H1 (cell line): Measurements from ENCODE around the gene C2orf76. TPM values are rescaled to one million over a fixed set of nuclear protein-coding genes. Genes with fewer than 3 reads are reported as not detected.
"Not testable (repeated sequence)": the region's sequence is repeated elsewhere in the genome, so short reads cannot be mapped to it uniquely, and the experiment has no call there.

Experiments used
- CTCF ChIA-PET: fragments of 300-600 bp; sonication (Branson Sonifier 250); formaldehyde crosslinking; loops from one replicate; lab custom pipeline; 2021; ENCODE audit not compliant: partially characterized antibody; lab: Charles Lee
- POLR2A ChIA-PET: fragments of 300-600 bp; sonication (Branson Sonifier 250); formaldehyde crosslinking; loops from one replicate; lab custom pipeline; 2021; ENCODE audit warnings: inconsistent platforms; ENCODE audit not compliant: partially characterized antibody; lab: Charles Lee
- DNase-seq, 2 experiments: peaks; one replicate each; pipeline versions ENCODE4 v3.0.0 to v3.0.0-alpha.2; 2010 to 2022; ENCODE audit warnings: low spot score in 2 of 2, low read depth in 1 of 2, mixed read lengths in 1 of 2
- FAIRE-seq: peaks from 2 replicates; lab custom pipeline; 2011; peaks lifted over from hg19 to GRCh38; lab: Jason Lieb, UNC
- H2AFZ ChIP-seq: 2 replicates; pipeline ENCODE4 v1.8.1; 2012; ENCODE audit warnings: low read length, inconsistent platforms
- H2AK5ac ChIP-seq: 2 replicates; pipeline ENCODE4 v1.6.1; 2013; ENCODE audit warnings: low read depth, low read length
- H2BK120ac ChIP-seq: replicated peaks from 2 replicates; pipeline ENCODE3; 2013; ENCODE audit warnings: low read depth, low read length, inconsistent platforms
- H2BK12ac ChIP-seq: 2 replicates; pipeline ENCODE4 v1.6.1; 2013; ENCODE audit warnings: low read depth, low read length
- H2BK15ac ChIP-seq: 2 replicates; pipeline ENCODE4 v1.6.1; 2013; ENCODE audit warnings: low read length
- H2BK20ac ChIP-seq: 2 replicates; pipeline ENCODE4 v1.6.1; 2013; ENCODE audit warnings: low read length
- H2BK5ac ChIP-seq: 2 replicates; pipeline ENCODE4 v1.6.1; 2013; ENCODE audit warnings: low read depth, low read length
- H3K14ac ChIP-seq: 2 replicates; pipeline ENCODE4 v1.6.1; 2013; ENCODE audit warnings: inconsistent platforms; ENCODE audit not compliant: insufficient read length
- H3K18ac ChIP-seq: 2 replicates; pipeline ENCODE4 v1.6.1; 2013; ENCODE audit warnings: low read length; ENCODE audit errors: extremely low read depth
- H3K23ac ChIP-seq: 2 replicates; pipeline ENCODE4 v1.6.1; 2013; ENCODE audit warnings: inconsistent platforms; ENCODE audit not compliant: insufficient read length
- H3K23me2 ChIP-seq: 2 replicates; pipeline ENCODE4 v1.6.1; 2013; ENCODE audit warnings: low read depth, low read length
- H3K27ac ChIP-seq: 2 replicates; pipeline ENCODE4 v1.6.1; 2011; ENCODE audit warnings: low read depth, low read length, inconsistent platforms
- H3K27me3 ChIP-seq, 4 experiments: replicated peaks in 1 of 4; 1 replicate in 1 of 4; 2 replicates in 3 of 4; pipeline versions ENCODE4 v1.6.1 to v1.8.1; 2011 to 2013; ENCODE audit warnings: low read length in 3 of 4, mild to moderate bottlenecking in 3 of 4, inconsistent platforms in 2 of 4, mixed read lengths in 2 of 4, moderate library complexity in 1 of 4; ENCODE audit not compliant: control insufficient read depth in 3 of 4, insufficient read depth in 3 of 4; ENCODE audit errors: extremely low read depth in 1 of 4
- H3K36me3 ChIP-seq, 4 experiments: 2 replicates each; pipeline versions ENCODE4 v1.6.1 to v1.8.1; 2011 to 2013; ENCODE audit warnings: mild to moderate bottlenecking in 4 of 4, low read length in 3 of 4, moderate library complexity in 2 of 4, control low read depth in 1 of 4, inconsistent platforms in 1 of 4; ENCODE audit not compliant: insufficient read depth in 4 of 4, control insufficient read depth in 2 of 4
- H3K4ac ChIP-seq: replicated peaks from 2 replicates; pipeline ENCODE3; 2013; ENCODE audit warnings: low read length, low read depth, mixed read lengths, inconsistent platforms; ENCODE audit not compliant: insufficient read length
- H3K4me1 ChIP-seq, 4 experiments: replicated peaks in 1 of 4; 1 replicate in 1 of 4; 2 replicates in 3 of 4; pipeline versions ENCODE4 v1.6.1 to v1.8.1; 2011 to 2013; ENCODE audit warnings: low read length in 3 of 4, inconsistent platforms in 2 of 4, mixed read lengths in 1 of 4; ENCODE audit not compliant: insufficient read depth in 4 of 4, control insufficient read depth in 3 of 4
- H3K4me2 ChIP-seq, 2 experiments: 2 replicates each; pipeline versions ENCODE4 v1.6.1 to v1.8.1; 2011 to 2013; ENCODE audit warnings: low read depth in 2 of 2, low read length in 2 of 2, control low read depth in 1 of 2, inconsistent platforms in 1 of 2, mild to moderate bottlenecking in 1 of 2; ENCODE audit not compliant: insufficient read depth in 1 of 2
- H3K4me3 ChIP-seq, 4 experiments: fragments of 200-600, 300-600 bp in 1 of 4; sonication (generic), shearing (Covaris generic), sonication (Bioruptor Twin) in 1 of 4; 2 replicates each; pipeline versions ENCODE4 v1.5.1 to v1.8.1; 2011 to 2016; ENCODE audit warnings: low read length in 4 of 4, low read depth in 3 of 4, control low read depth in 2 of 4, inconsistent platforms in 2 of 4, mild to moderate bottlenecking in 2 of 4, mixed read lengths in 1 of 4, moderate library complexity in 1 of 4; ENCODE audit not compliant: insufficient read depth in 2 of 4; ENCODE audit errors: extremely low read depth in 1 of 4
- H3K56ac ChIP-seq: replicated peaks from 2 replicates; pipeline ENCODE3; 2013; ENCODE audit warnings: low read depth, mild to moderate bottlenecking, mixed read lengths, low read length, inconsistent platforms; ENCODE audit not compliant: insufficient read length
- H3K79me1 ChIP-seq: 2 replicates; pipeline ENCODE4 v1.6.1; 2013; ENCODE audit warnings: low read depth, low read length, control low read depth
- H3K79me2 ChIP-seq, 2 experiments: 2 replicates each; pipeline versions ENCODE4 v1.6.1 to v1.8.1; 2012 to 2013; ENCODE audit warnings: low read length in 2 of 2, mild to moderate bottlenecking in 2 of 2, inconsistent platforms in 1 of 2; ENCODE audit not compliant: insufficient read depth in 2 of 2, control insufficient read depth in 1 of 2
- H3K9ac ChIP-seq, 4 experiments: replicated peaks in 1 of 4; 1 replicate in 1 of 4; 2 replicates in 3 of 4; pipeline versions ENCODE4 v1.6.1 to v1.8.1; 2011 to 2013; ENCODE audit warnings: low read depth in 3 of 4, low read length in 3 of 4, control low read depth in 2 of 4, mild to moderate bottlenecking in 2 of 4, moderate library complexity in 2 of 4, inconsistent platforms in 1 of 4; ENCODE audit errors: extremely low read depth in 1 of 4
- H3K9me3 ChIP-seq, 2 experiments: 2 replicates each; pipeline versions ENCODE4 v1.6.1 to v1.8.1; 2012 to 2013; ENCODE audit warnings: mild to moderate bottlenecking in 2 of 2, moderate library complexity in 2 of 2, control low read depth in 1 of 2, inconsistent platforms in 1 of 2, low read depth in 1 of 2, low read length in 1 of 2, mixed read lengths in 1 of 2; ENCODE audit not compliant: insufficient read depth in 2 of 2
- H4K20me1 ChIP-seq, 2 experiments: replicated peaks in 1 of 2; 2 replicates each; pipeline versions ENCODE3 to v1.8.1; 2011 to 2013; ENCODE audit warnings: inconsistent platforms in 2 of 2, low read length in 2 of 2, mild to moderate bottlenecking in 1 of 2; ENCODE audit not compliant: insufficient read depth in 2 of 2, control insufficient read depth in 1 of 2
- H4K5ac ChIP-seq: 2 replicates; pipeline ENCODE4 v1.6.1; 2013; ENCODE audit warnings: low read length, low read depth, mixed read lengths, inconsistent platforms; ENCODE audit not compliant: insufficient read length
- H4K8ac ChIP-seq: 2 replicates; pipeline ENCODE4 v1.8.0; 2013; ENCODE audit warnings: mild to moderate bottlenecking, moderate library complexity, low read length, inconsistent platforms; ENCODE audit not compliant: insufficient read depth; ENCODE audit errors: extremely low read depth
- H4K91ac ChIP-seq: replicated peaks from 2 replicates; pipeline ENCODE3; 2013; ENCODE audit warnings: low read length, mixed read lengths, inconsistent platforms; ENCODE audit not compliant: insufficient read length
- EGR1 ChIP-seq: IDR thresholded peaks from 2 replicates; pipeline ENCODE4 v1.6.1; 2011; ENCODE audit warnings: low read depth, low read length, borderline replicate concordance
- WGBS, 2 experiments: shearing (Covaris generic) in 1 of 2; methylation state at CpG; one replicate each; pipeline versions ENCODE4 v1.1.6 to v1.1.7; 2013 to 2015; ENCODE audit warnings: low lambda C conversion rate in 2 of 2, mixed read lengths in 2 of 2, inconsistent platforms in 1 of 2, low coverage in 1 of 2, missing lambda C conversion rate in 1 of 2; ENCODE audit not compliant: insufficient replicate concordance in 2 of 2, insufficient coverage in 1 of 2, insufficient read length in 1 of 2; ENCODE audit errors: extremely low coverage in 1 of 2, missing lambda C conversion rate in 1 of 2; 5-methylcytosine and 5-hydroxymethylcytosine counted together
- polyA plus RNA-seq, 7 experiments: library from polyadenylated mRNA; depleted of rRNA in 3 of 7; stranded (reverse) in 5 of 7; unstranded in 2 of 7; fragments of >200 nt in 5 of 7; fragments of 200-250 nt in 2 of 7; gene quantifications; 1 replicate in 5 of 7; 2 replicates in 1 of 7; 4 replicates in 1 of 7; pipeline versions ENCODE4 v1.2.1 to v1.2.3, GENCODE V29; 2011 to 2013; ENCODE audit warnings: missing spikeins in 2 of 7, mixed read lengths in 2 of 7
- total RNA-seq: library from RNA; stranded (reverse); fragmentation: NEBNext Ultra II Directional; extraction: Animal tissue kit (Norgen Biotek cat#: 25700); gene quantifications from 2 replicates; pipeline ENCODE4 v1.2.1, GENCODE V29; 2021

Gene C2orf76
- total and polyA plus RNA-seq, 2 of the 8 experiments (the other 6 are each of a cell fraction or from before 2014, with no cell fraction given): 4.4 to 5.0 TPM

DNA sequence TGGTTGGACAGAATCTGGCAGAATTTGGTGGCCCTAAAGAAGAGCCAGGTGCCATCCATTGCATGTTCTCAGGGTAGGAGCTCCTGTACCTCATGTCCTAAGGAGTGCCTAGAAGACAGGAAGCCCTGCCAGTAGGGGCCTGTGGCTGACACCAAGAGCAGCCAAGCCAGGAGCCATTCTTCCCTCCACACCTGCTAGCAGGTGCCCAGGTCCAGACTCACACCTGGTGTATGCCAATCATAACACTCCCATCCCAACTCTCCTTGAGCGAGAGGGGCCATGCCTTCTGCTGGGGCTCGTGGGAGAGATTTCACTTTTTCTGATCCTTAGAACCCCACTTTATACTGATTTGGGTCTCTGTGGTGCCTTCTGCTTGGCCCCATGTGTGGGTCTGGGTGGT lies 38.5 kb upstream of the C2orf76 start (continued):
- TF ChIP-seq EGR1: no peak
- TF ChIP-seq, all 59 proteins: peak for 0

DNA sequence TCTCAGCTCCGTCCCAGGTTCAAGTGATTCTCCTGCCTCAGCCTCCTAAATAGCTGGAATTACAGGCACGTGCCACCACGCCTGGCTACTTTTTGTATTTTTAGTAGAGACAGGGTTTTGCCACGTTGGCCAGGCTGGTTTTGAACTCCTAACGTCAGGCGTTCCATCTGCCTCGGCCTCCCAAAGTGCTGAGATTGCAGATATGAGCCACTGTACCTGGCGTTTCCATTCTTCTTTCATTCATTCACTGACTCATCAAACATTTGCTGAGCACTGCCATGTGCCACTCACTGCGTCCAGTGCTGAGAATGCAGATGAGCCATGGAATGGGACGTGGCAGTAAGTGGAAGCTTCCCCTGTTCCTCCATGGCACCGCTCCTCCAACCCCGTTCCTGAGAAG lies 37.0 kb upstream of the C2orf76 start:
- H3K27me3 ChIP-seq, H4K20me1 ChIP-seq, DNase-seq, H4K5ac ChIP-seq, H4K91ac ChIP-seq, H2BK120ac ChIP-seq, H3K56ac ChIP-seq, H3K23me2 ChIP-seq, H2BK12ac ChIP-seq, H3K18ac ChIP-seq, H3K4me2 ChIP-seq, H3K14ac ChIP-seq, H3K4me1 ChIP-seq, H2BK20ac ChIP-seq, H3K9ac ChIP-seq, H2AFZ ChIP-seq, H3K23ac ChIP-seq, FAIRE-seq, H3K9me3 ChIP-seq, H3K27ac ChIP-seq, H3K79me2 ChIP-seq, H4K8ac ChIP-seq, H3K36me3 ChIP-seq, H2AK5ac ChIP-seq, H3K4me3 ChIP-seq, H2BK5ac ChIP-seq, H2BK15ac ChIP-seq, H3K4ac ChIP-seq, H3K79me1 ChIP-seq, POLR2A ChIA-PET: not testable (repeated sequence)
- CTCF ChIA-PET: interaction anchor here (0.6 to 21.3 kb wide), 4 partner anchors 16 to 87 kb away, joined by 3 to 411 read pairs (median 3); no protein-coding TSS in a partner anchor
- 91% methylated on average over 12 of the region's 12 CpGs; no CpG with 5 or more reads in 1 of the 2 experiments for WGBS, 2 experiments
